CD14-positive monocyte (primary cell): ENCODE results near the gene SLC16A4. TPM values are rescaled to one million over a fixed set of nuclear protein-coding genes. Genes with fewer than 3 reads are reported as not detected.
A peak's percentile ranks its signal among the peaks of the same experiment; 100 is the strongest.

Experiments
- DNase-seq, 3 donors: peaks; one replicate each; pipeline ENCODE4 v3.0.0-alpha.2; 2011 to 2022
- H2AFZ ChIP-seq: 2 replicates; pipeline ENCODE4 v1.6.0; 2012; ENCODE audit warnings: mild to moderate bottlenecking, low read depth, low read length, inconsistent platforms; ENCODE audit not compliant: insufficient read depth, poor library complexity, severe bottlenecking
- H3K27ac ChIP-seq, 2 donors: 1 replicate in 1 of 2; 2 replicates in 1 of 2; pipeline ENCODE4 v1.5.1; 2012 to 2013; ENCODE audit warnings: low read length in 2 of 2, control low read depth in 1 of 2, inconsistent platforms in 1 of 2, low read depth in 1 of 2, mild to moderate bottlenecking in 1 of 2
- H3K27me3 ChIP-seq, 2 donors: one replicate each; pipeline versions ENCODE4 v1.6.0 to v1.6.1; 2011 to 2013; ENCODE audit warnings: low read length in 2 of 2; ENCODE audit not compliant: control insufficient read depth in 2 of 2, insufficient read depth in 2 of 2
- H3K36me3 ChIP-seq, 2 donors: replicated peaks in 1 of 2; 1 replicate in 1 of 2; 2 replicates in 1 of 2; pipeline versions ENCODE4 v1.5.1 to v1.6.1; 2012 to 2013; ENCODE audit warnings: low read length in 2 of 2, control low read depth in 1 of 2, inconsistent platforms in 1 of 2, mild to moderate bottlenecking in 1 of 2; ENCODE audit not compliant: insufficient read depth in 2 of 2, control insufficient read depth in 1 of 2
- H3K4me1 ChIP-seq, 2 donors: 1 replicate in 1 of 2; 2 replicates in 1 of 2; pipeline versions ENCODE4 v1.5.1 to v1.6.1; 2012 to 2013; ENCODE audit warnings: low read length in 2 of 2, control low read depth in 1 of 2, inconsistent platforms in 1 of 2, mild to moderate bottlenecking in 1 of 2, moderate library complexity in 1 of 2; ENCODE audit not compliant: insufficient read depth in 2 of 2, control insufficient read depth in 1 of 2
- H3K4me2 ChIP-seq: replicated peaks from 2 replicates; pipeline ENCODE3; 2012; ENCODE audit warnings: low read length, moderate library complexity, mild to moderate bottlenecking; ENCODE audit not compliant: poor library complexity, severe bottlenecking; ENCODE audit errors: extremely low read depth
- H3K4me3 ChIP-seq, 3 experiments: fragments of 200-600 bp in 1 of 3; sonication (generic) in 1 of 3; replicated peaks in 1 of 3; 1 replicate in 2 of 3; 2 replicates in 1 of 3; pipeline ENCODE4 v1.5.1; 2011 to 2013; ENCODE audit warnings: low read length in 3 of 3, mild to moderate bottlenecking in 3 of 3, control low read depth in 2 of 3, low read depth in 2 of 3, inconsistent platforms in 1 of 3, moderate library complexity in 1 of 3
- H3K79me2 ChIP-seq: 2 replicates; pipeline ENCODE4 v1.6.0; 2012; ENCODE audit warnings: mild to moderate bottlenecking, control low read depth, inconsistent platforms, low read length, moderate library complexity; ENCODE audit not compliant: insufficient read depth
- H3K9ac ChIP-seq: 2 replicates; pipeline ENCODE4 v1.6.0; 2017; ENCODE audit warnings: low read length, mild to moderate bottlenecking; ENCODE audit not compliant: insufficient read depth, poor library complexity, severe bottlenecking
- H3K9me3 ChIP-seq, 2 donors: replicated peaks in 1 of 2; 1 replicate in 1 of 2; 2 replicates in 1 of 2; pipeline versions ENCODE4 v1.5.1 to v1.6.1; 2012 to 2013; ENCODE audit warnings: low read length in 2 of 2, control low read depth in 1 of 2; ENCODE audit not compliant: control insufficient read depth in 1 of 2, insufficient read depth in 1 of 2
- H4K20me1 ChIP-seq: 2 replicates; pipeline ENCODE4 v1.6.0; 2012; ENCODE audit warnings: mild to moderate bottlenecking, low read length, control low read depth, moderate library complexity; ENCODE audit not compliant: insufficient read depth
- H3K27ac Mint-ChIP-seq, 7 donors: one replicate each; pipeline ENCODE4 v1.8.0; 2020; ENCODE audit warnings: mild to moderate bottlenecking in 7 of 7, mixed read lengths in 7 of 7, moderate library complexity in 6 of 7, inconsistent platforms in 2 of 7
- H3K27me3 Mint-ChIP-seq, 3 donors: one replicate each; pipeline ENCODE4 v1.8.0; 2021 to 2022; ENCODE audit warnings: low read depth in 3 of 3, mild to moderate bottlenecking in 3 of 3, mixed read lengths in 3 of 3, moderate library complexity in 3 of 3, inconsistent platforms in 1 of 3
- H3K36me3 Mint-ChIP-seq, 2 donors: one replicate each; pipeline ENCODE4 v1.8.0; 2020; ENCODE audit warnings: mixed read lengths in 2 of 2, inconsistent platforms in 1 of 2, mild to moderate bottlenecking in 1 of 2
- H3K4me1 Mint-ChIP-seq: one replicate; pipeline ENCODE4 v1.8.0; 2020; ENCODE audit warnings: mild to moderate bottlenecking, mixed read lengths
- H3K4me3 Mint-ChIP-seq, 2 donors: one replicate each; pipeline ENCODE4 v1.8.0; 2020; ENCODE audit warnings: mild to moderate bottlenecking in 2 of 2, mixed read lengths in 2 of 2, moderate library complexity in 1 of 2
- H3K9me3 Mint-ChIP-seq, 7 donors: one replicate each; pipeline ENCODE4 v1.8.0; 2020 to 2022; ENCODE audit warnings: mixed read lengths in 7 of 7, mild to moderate bottlenecking in 6 of 7, moderate library complexity in 6 of 7, inconsistent platforms in 2 of 7
- WGBS: methylation state at CpG from one replicate; pipeline ENCODE4 v1.1.5; 2013; ENCODE audit warnings: missing lambda C conversion rate; ENCODE audit not compliant: insufficient coverage; 5-methylcytosine and 5-hydroxymethylcytosine counted together
- intact Hi-C, 2 donors: fragments of 100-400 bp; cut with micrococcal nuclease; formaldehyde crosslinking; loops; one replicate each; pipeline versions ENCODE4 v1.15.0 to v1.15.1; 2023
- polyA plus RNA-seq, 3 donors: library from polyadenylated mRNA; depleted of rRNA in 1 of 3; unstranded in 2 of 3; stranded (reverse) in 1 of 3; fragments of 300-500 nt in 2 of 3; fragments of >200 nt in 1 of 3; fragmentation: Illumina TruSeq in 2 of 3; gene quantifications; 1 replicate in 2 of 3; 2 replicates in 1 of 3; pipeline ENCODE4 v1.2.3, GENCODE V29; 2012 to 2021
- TF ChIP-seq, protein P1 (sequence below): fragments of 200-600 bp; IDR thresholded peaks from one replicate; pipeline ENCODE4 v1.8.0; 2022; ENCODE audit warnings: antibody characterized with exemption, mild to moderate bottlenecking

The SLC16A4 gene
- polyA plus RNA-seq, 3 donors, result 0.13 to 0.26 (median 0.25) TPM

DNA sequence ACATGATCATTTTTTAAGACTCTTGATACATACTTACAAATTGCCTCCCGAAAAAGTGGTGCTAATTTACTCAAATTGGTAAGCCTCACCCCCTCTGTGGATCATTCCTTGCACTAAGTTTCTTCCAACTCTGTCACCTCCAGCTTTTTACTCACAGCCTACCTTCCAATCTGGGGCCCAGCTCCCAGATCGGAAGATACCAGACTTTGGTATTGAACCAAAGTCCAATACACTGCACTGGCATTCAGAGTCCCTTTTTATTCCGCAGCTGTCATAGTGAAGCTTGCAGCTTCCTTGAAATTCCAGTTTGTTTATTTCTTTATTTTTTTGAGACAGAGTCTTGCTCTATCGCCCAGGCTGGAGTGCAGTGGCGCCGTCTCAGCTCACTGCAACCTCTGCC, 18.5 kb upstream of the SLC16A4 start:
- peaks cover 25% of the 10 kb centered on the region for H3K4me1 Mint-ChIP-seq
- intact Hi-C loops, result loop anchor here in 1 of 2 donors (5.0 to 10.0 kb wide), 2 partner anchors 72 to 375 kb away; partner anchors contain the start of genes RBM15 and STRIP1
- H4K20me1 ChIP-seq, result no peaks in the 10 kb centered on the region
- peak overlapping the region in 1 of 2 donors; percentile 27 for H3K4me3 Mint-ChIP-seq
- H3K79me2 ChIP-seq, result peaks cover 35% of the 10 kb centered on the region
- WGBS, result 93% methylated on average over 5 of the region's 6 CpGs
- peaks cover 20 to 29% of the 10 kb centered on the region in 2 donors for H3K4me1 ChIP-seq
- DNase-seq, result no peak
- no peak overlapping the region for H3K9ac ChIP-seq
- no peak overlapping the region for H3K27ac Mint-ChIP-seq
- H3K4me3 ChIP-seq, result no peak overlapping the region
- H3K36me3 Mint-ChIP-seq, result peaks cover 5 to 10% of the 10 kb centered on the region in 2 donors
- no peak overlapping the region for H3K4me2 ChIP-seq
- no peak overlapping the region for H2AFZ ChIP-seq
- H3K27me3 Mint-ChIP-seq, result peaks cover 0 to 6% (median 3%) of the 10 kb centered on the region in 3 donors
- TF ChIP-seq, protein P1, sequence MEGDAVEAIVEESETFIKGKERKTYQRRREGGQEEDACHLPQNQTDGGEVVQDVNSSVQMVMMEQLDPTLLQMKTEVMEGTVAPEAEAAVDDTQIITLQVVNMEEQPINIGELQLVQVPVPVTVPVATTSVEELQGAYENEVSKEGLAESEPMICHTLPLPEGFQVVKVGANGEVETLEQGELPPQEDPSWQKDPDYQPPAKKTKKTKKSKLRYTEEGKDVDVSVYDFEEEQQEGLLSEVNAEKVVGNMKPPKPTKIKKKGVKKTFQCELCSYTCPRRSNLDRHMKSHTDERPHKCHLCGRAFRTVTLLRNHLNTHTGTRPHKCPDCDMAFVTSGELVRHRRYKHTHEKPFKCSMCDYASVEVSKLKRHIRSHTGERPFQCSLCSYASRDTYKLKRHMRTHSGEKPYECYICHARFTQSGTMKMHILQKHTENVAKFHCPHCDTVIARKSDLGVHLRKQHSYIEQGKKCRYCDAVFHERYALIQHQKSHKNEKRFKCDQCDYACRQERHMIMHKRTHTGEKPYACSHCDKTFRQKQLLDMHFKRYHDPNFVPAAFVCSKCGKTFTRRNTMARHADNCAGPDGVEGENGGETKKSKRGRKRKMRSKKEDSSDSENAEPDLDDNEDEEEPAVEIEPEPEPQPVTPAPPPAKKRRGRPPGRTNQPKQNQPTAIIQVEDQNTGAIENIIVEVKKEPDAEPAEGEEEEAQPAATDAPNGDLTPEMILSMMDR, result no peak
- H3K36me3 ChIP-seq, result peaks cover 14 to 17% of the 10 kb centered on the region in 2 donors
- no peaks in the 10 kb centered on the region for H3K9me3 Mint-ChIP-seq
- no peaks in the 10 kb centered on the region for H3K27me3 ChIP-seq
- no peaks in the 10 kb centered on the region for H3K9me3 ChIP-seq
- H3K27ac ChIP-seq, result no peak overlapping the region

GRCh38 chr1:110408488-110408887, 17.7 kb upstream of the SLC16A4 start:
- WGBS, result 83% methylated on average over 3 of the region's 8 CpGs
- peak overlapping the region in 1 of 3 experiments; percentile 85 for H3K4me3 ChIP-seq
- no peak overlapping the region for H3K9ac ChIP-seq
- peaks cover 20 to 29% of the 10 kb centered on the region in 2 donors for H3K4me1 ChIP-seq
- TF ChIP-seq, protein P1, result no peak
- Mint-ChIP-seq H3K9me3 (no peaks in the 10 kb centered on the region), H3K4me1 (peaks cover 25% of the 10 kb centered on the region), H3K27me3 (peaks cover 0 to 7% (median 3%) of the 10 kb centered on the region in 3 donors), H3K27ac (peak overlapping the region in 1 of 7 donors; percentile 11), H3K36me3 (peaks cover 12 to 16% of the 10 kb centered on the region in 2 donors), H3K4me3 (peak overlapping the region in 1 of 2 donors; percentile 100)
- intact Hi-C loops, result loop anchor here in 1 of 2 donors (5.0 to 10.0 kb wide), 2 partner anchors 71 to 374 kb away; partner anchors contain the start of genes RBM15 and STRIP1
- H2AFZ ChIP-seq, result peak overlapping the region; percentile 97
- DNase-seq, result no peak
- H3K27me3 ChIP-seq, result no peaks in the 10 kb centered on the region
- peaks cover 22 to 25% of the 10 kb centered on the region in 2 donors for H3K36me3 ChIP-seq
- H3K79me2 ChIP-seq, result peaks cover 35% of the 10 kb centered on the region
- H3K9me3 ChIP-seq, result no peaks in the 10 kb centered on the region
- no peak overlapping the region for H3K27ac ChIP-seq
- no peaks in the 10 kb centered on the region for H4K20me1 ChIP-seq
- peak overlapping the region; percentile 76 for H3K4me2 ChIP-seq
